Activated CD4-positive, alpha-beta T cell treated with anti-CD3 and anti-CD28 coated beads, Interleukin-2, amount 50 U/mL, for 24 hours (primary cell): ENCODE data around the gene SLC13A1.
"Not testable (repeated sequence)": the region's sequence is repeated elsewhere in the genome, so short reads cannot be mapped to it uniquely, and the experiment has no call there.

Source experiments
- DNase-seq, 2 donors: peaks; one replicate each; pipeline ENCODE4 v3.0.0-alpha.2; 2020; ENCODE audit warnings: low read depth in 1 of 2, low spot score in 1 of 2

The SLC13A1 gene

DNA sequence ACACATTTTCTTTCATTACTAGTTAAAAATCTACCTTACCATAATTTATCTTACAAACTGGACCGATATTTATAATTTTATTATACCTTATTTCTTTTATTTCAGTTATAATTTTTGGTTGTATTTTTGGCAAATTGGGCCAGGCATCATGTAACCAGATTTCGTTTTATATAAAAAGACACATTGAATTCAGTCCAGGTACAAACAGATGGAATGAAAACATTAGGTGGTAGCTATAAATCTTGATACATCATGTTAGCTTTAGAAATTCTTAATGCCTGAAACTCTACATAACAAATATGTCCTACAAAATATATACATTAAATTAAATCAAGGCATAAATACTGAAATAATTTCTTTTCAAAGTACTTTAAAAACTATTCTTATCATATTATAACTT, 73.1 kb downstream of the SLC13A1 start:
- no peak for DNase-seq

DNA sequence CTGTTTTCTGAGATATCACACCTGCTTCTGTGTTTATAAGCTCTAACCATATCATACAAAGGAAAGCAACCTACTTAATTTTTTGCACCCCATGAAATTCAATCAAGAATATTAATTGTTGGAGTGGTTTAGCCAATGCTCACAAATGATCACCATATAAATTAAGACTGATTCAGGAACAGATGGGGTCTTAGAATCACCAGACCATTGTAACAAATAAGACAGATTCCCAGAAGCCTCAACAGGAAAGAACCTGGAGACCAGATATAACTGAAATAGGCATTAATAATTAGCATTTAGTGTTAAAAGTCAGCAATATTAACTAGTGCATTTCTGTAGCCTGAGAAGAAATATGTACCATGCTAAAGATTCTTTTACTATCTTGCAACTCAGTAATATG, 73.6 kb downstream of the SLC13A1 start:
- DNase-seq, result no peak

DNA sequence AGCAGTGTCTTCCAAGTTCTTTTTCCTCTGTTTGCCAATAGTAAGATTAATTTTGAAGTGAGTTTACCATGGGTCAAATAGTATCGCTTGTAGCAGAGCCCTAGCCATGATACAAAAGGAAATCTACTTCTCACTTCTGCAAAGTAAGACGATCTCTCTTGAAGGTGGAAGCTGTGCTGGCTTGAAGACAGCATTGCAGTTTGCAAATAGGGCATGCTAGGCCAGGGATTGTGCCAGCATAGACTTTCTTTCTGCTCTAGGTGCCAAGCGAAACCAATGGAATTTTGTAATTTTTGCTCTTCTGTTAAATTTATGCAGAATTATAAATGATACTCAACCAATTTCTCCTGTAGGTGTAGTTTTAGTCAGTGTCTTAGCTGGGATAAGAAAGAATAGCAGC, 74.5 kb downstream of the SLC13A1 start:
- no peak for DNase-seq

DNA sequence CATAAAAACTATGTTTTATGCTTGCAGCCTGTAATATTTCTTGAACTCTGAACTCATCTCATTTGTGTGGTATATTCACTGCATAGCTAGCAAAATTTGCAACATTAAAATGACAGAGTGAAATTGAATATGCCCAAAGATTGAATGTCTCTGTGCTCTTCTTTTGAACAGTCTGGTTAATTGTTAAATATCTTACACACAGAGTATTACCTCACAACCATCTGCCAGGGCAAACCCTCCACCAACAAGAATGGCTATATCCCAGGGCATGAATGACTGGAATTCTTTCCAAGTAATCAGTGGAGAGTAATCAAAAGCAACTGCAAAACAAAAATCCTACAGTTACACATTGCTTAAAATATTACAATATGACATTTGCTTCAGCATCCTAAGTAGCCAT, 76.9 kb downstream of the SLC13A1 start:
- no peak for DNase-seq

DNA sequence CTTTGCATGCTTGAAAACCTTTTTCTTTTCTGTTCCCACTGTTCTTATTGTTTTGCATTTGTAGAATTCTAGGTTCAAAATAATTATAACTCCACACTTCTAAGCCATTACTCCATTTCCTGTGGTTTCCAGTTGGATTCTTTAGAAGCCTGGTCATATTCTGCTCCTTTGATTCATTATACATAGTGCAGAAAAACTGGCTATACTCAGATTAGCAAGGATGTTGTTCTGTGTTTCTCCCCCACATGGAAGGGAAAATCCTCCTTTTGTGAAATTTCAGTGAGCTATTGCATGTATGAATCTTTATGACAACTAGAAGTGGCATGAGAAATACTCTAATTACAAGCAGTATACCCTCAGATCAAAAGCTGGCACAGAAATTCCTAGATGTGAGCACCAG, 79.5 kb downstream of the SLC13A1 start:
- DNase-seq, result no peak

DNA sequence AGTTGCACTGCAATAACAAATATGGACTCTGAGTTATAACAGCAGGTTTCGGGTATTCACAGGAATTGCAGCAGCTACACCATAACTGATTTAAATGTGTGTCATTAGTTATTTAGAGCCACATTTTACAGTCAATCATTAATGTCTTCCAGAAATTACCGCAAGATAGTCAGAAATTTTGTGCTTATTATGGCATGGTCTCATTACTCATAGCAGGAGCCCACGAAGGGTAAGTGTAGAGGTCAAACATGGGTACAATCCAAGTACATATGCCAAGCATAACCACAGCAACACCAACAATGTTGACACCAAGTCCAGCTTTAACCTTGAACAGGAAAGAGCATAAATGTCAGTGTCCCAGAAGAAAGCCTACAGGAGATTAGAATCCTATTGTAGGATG, 84.4 kb downstream of the SLC13A1 start:
- DNase-seq, result no peak

DNA sequence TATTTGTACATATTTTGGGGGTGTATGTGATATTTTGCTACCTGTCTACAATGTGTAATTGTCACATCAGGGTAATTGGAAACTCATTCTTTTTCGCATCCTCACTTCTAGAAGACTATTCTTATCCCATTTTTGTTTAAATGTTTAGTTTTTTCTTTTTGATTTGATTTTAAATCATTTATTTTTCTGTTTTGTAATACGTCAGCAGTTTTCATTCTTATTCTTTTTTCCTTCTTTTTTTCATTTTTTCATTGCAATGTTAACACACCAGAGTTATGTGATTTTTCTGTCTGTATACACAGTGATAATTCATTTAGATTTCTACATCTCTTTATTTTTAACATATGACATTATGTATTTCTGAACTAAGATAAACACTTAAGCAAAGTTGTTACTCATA, 85.5 kb downstream of the SLC13A1 start:
- no peak for DNase-seq

DNA sequence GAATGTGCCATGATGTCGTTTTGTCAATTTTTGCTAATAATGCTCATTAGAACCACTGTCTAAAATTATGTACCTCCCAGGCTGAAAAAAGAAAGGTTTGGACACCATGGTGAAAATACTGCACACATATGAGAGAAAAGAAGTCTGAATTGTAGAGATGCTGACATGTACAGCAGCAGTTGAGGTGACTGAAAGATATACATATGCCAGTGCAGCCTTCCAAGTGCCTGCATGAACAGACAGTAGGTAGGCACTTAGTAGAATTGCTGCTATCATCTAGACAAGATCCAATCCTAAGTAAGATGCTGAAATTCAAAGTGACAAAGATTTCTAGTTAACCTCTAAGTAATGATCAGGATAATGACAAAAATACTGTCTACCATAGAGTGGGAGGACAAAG, 86.9 kb downstream of the SLC13A1 start:
- no peak for DNase-seq

DNA sequence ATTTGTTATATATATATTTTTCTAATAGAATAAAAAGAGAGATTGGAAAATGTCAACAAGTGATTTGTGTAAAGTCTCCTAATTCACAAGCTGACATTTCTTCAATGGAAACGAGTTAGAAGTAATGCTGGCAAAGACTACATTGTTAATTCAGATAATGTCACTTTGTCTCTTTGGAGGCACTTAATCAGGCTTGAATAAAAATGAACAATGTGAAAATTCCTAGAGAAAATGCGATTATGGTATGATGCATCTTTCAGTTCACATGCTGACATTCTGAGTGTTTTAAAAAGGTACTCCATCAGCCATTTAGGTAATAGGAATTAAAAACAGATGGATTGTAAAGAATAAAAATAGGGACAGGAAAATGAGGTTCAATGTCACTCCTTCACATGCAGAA, 100.1 kb downstream of the SLC13A1 start:
- no peak for DNase-seq

DNA sequence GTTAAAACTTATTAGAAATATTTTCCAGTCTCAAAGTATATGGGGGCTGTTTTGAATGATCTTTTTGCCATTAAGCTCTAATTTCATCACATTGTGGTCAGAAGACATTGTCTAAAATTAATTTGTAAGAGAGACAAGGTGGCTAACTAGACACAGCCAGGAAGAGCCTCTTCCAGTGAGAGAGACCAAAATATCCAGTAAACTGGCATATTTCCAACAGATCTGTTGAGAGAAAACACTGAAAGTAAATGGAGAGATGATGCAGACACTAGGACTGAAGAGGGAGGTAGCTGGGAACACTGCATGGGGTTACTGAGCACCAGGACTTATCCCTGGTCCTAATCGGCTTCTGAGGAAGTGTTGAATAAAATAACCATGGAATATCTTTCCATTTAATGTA, 102.8 kb downstream of the SLC13A1 start:
- no peak for DNase-seq

DNA sequence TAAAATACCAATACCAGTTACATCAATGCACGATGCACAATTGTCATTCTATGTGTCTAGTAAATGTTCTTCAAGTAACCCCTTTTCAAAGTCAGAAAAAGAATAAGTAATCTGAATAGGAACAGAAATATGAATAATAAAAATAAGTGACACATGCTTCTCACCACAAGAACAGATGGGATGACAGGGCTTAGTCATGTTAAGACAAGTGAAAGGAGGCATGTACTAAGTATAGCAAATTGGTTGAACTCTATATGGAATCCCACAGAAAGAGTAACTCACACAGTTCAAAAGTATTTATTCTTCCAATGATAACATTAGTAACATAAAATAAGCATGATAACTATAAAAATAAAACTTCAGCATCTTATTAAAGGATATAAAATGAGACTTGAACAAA, 103.3 kb downstream of the SLC13A1 start:
- no peak for DNase-seq

DNA sequence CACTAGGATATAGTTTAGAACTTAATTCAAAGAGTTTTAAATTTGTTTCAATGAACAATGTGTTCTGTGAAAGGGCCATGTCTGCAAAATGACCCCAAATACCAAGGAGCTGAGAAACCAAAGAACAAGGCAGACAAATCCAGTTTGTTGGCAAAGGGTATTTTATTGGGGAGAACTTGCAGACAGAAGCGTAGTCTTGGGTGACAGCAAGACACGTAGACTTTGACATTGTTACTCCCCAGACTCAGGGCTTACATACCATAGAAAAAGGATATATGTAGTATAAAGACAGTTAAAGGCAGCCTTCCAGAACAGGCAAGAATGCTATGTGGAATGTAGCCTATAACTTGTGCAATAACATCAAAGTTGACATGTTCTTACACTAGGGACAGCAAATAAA, 109.3 kb downstream of the SLC13A1 start:
- no peak for DNase-seq

DNA sequence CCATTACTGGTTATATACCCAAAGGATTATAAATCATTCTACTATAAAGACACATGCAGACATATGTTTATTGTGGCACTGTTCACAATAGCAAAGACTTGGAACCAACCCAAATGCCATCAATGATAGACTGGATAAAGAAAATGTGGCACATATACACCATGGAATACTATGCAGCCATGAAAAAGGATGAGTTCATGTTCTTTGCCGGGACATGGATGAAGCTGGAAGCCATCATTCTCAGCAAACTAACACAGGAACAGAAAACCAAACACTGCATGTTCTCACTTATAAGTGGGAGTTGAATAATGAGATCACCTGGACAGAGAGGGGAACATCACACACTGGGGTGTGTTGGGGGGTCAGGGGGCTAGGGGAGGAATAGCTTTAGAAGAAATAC, 112.9 kb downstream of the SLC13A1 start:
- not testable (repeated sequence) for DNase-seq

DNA sequence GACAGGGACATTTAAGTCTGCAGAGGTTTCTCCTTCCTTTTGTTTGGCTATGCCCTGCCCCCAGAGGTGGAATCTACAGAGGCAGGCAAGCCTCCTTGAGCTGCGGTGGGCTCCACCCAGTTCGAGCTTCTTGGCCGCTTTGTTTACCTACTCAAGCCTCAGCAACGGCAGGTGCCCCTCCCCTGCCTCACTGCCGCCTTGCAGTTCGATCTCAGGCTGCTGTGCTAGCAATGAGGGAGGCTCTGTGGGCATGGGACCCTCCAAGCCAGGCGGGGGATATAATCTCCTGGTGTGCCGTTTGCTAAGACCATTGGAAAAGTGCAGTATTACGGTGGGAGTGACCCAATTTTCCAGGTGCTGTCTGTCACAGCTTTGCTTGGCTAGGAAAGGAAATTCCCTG, 114.9 kb downstream of the SLC13A1 start:
- DNase-seq, result not testable (repeated sequence)

DNA sequence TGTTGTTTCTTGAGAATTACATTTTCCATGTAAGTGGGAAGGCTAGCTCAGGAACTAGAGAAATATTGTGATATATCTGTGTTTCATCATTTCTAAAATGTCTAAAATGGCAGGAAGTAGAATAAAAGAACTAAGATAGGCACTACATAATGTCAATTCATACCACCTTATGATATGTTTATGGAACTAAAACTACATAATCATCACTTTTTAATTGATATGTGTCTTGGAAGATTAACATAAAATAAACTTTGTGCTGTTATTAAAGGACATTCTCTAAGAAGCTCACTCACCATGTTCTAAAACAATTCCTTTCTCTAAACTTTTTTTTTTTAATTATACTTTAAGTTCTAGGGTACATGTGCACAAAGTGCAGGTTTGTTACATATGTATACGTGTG, 120.7 kb downstream of the SLC13A1 start:
- no peak for DNase-seq

DNA sequence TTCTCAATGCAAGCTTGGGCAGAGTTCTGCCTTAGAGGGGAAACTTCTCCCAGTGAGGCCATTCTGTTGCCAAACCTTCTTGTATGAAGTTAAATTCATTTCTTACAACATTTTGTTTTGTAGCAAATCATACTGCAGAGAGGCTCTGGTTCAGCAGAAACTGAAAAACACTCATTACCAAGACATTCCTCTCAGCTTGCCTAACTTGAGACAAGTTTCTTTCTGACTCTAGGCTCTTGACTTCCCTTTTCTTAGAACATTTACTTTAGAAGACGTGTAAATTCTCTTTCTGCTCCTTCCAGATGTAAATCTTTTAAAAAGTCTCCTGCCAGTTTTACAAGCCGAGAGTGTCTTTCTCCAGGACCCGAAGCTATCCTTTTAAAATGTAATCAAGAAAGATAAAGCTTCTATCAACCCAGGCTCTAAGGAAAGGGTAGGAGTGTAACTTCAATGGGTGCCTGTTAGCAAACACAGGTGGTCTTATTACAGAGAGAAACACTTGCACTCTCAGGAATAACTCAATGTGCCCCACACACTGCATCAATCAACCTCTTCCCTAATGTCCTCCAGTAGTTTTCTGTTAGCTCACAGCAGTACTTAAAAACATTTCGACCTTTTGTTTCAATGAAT, 123.8 kb downstream of the SLC13A1 start:
- DNase-seq, result no peak

DNA sequence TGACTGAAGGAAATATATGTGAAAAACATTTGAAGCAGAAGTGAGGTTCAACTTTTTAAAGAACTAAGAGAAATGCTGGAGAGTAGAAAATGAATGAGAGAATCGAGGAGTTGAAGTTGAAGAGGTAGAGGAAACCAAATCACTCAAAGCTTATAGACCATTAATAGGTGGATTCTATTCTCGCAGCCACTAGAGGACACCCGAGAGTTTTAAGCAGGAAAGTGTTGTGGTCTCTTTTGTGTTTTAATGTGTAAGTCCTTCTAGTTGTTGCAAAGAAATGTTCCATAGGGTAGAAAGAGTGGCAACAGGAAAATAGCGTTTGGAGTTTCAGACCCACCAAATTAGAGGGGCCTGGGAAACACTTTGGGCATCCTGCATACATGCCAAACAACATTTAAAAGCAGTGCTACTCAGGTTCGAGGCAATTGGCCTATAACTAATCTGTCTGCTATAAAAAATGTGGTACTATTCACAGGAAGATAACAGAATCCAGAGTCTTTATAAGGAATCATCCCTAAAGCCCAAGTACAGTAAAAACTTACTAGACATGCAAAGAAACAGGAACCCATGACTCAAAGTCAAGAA, 129.0 kb downstream of the SLC13A1 start:
- no peak for DNase-seq

DNA sequence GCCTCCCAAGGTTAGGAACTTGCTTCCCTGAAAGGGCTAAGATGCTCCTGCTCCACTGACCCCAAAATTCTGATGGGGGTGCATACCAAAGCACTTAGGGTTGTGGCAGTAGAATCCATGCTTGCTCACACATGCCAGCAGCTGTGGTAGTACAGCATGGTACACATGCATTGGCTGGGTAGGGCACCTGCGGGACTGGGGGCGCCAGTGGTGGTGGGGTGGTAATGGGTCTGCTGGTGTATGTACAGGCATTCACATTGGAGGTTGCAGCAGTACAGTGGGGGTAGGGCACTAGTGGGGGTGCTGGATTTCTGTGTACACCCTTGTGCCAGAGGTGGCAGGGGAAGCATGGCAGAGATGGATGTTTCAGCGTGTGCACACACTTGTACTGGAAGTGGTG, 132.0 kb downstream of the SLC13A1 start:
- no peak for DNase-seq
